GM10266 (cell line): ENCODE data around the gene SLAIN1.

Source experiments
- DNase-seq: peaks from one replicate; pipeline ENCODE4 v3.0.0; 2012; ENCODE audit errors: extremely low spot score
- TF ChIP-seq, protein P1 (sequence below): IDR thresholded peaks from 2 replicates; pipeline ENCODE4 v1.5.1; 2012; ENCODE audit warnings: mild to moderate bottlenecking, low read depth; ENCODE audit not compliant: control insufficient read depth, insufficient read depth; ENCODE audit errors: missing control alignments

The SLAIN1 gene

DNA sequence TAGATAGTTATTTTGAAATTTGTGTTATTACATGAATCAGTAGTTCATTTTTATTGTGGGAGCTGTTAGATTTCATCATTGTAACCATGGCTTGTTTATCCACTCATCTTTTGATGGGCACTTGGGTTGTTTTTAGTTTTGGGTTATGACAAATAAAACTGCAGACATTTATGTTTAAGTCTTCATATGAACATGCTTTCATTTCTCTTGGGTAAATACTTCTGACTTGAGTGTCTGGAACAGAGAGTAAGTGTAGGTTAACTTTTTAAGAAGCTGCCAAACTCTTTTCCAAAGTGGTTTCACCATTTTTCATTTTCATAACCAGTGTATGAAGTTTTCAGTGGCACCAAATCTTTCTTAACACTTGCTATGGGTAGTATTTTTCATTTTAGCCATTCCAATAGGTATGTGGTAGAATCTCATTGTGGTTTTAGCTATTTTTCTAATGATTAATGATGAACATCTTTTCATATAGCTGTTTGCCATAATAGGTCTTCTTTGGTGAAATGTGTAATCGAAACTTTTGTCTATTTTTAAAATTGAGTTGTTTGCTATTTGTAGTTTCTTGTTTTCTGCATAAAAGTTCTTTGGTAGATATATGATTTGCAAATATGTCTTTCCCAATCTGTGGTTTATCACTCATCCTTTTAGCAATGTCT lies 17.9 kb downstream of the SLAIN1 start:
- TF ChIP-seq, protein P1, sequence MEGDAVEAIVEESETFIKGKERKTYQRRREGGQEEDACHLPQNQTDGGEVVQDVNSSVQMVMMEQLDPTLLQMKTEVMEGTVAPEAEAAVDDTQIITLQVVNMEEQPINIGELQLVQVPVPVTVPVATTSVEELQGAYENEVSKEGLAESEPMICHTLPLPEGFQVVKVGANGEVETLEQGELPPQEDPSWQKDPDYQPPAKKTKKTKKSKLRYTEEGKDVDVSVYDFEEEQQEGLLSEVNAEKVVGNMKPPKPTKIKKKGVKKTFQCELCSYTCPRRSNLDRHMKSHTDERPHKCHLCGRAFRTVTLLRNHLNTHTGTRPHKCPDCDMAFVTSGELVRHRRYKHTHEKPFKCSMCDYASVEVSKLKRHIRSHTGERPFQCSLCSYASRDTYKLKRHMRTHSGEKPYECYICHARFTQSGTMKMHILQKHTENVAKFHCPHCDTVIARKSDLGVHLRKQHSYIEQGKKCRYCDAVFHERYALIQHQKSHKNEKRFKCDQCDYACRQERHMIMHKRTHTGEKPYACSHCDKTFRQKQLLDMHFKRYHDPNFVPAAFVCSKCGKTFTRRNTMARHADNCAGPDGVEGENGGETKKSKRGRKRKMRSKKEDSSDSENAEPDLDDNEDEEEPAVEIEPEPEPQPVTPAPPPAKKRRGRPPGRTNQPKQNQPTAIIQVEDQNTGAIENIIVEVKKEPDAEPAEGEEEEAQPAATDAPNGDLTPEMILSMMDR = no peak
- no peak for DNase-seq

- TF ChIP-seq, protein P1 = no peak
Observed at GRCh38 chr13:77716692-77717091, 19.2 kb downstream of the SLAIN1 start.

DNA sequence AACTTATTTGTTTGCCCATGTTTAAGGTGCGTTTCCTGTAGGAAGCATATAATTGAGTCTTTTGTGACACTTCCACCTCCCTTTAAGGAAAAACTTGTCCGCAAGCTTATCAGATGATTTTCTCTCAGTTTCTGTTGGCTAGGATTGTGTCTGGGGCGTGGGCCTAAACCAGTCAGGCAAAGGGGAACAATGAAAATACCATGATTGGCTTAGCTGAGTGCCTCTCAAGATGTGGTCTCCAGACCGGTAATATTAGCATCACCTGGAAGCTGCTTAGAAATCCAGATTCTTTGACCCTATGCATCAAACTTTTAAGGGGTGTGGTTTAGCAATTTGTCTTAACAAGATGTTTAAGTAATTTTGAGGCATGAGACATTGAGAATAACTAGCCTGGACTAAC lies 20.0 kb downstream of the SLAIN1 start:
- DNase-seq = no peak
- TF ChIP-seq, protein P1 = no peak

More at GRCh38 chr13:77716692-77717091, 19.2 kb downstream of the SLAIN1 start:
- DNase-seq = no peak

- DNase-seq = peak; percentile 25
- TF ChIP-seq, protein P1 = no peak
Observed at GRCh38 chr13:77719128-77719527, 21.6 kb downstream of the SLAIN1 start.

- TF ChIP-seq, protein P1 = no peak
- DNase-seq = no peak
Observed at GRCh38 chr13:77720988-77721387, 23.5 kb downstream of the SLAIN1 start.

DNA sequence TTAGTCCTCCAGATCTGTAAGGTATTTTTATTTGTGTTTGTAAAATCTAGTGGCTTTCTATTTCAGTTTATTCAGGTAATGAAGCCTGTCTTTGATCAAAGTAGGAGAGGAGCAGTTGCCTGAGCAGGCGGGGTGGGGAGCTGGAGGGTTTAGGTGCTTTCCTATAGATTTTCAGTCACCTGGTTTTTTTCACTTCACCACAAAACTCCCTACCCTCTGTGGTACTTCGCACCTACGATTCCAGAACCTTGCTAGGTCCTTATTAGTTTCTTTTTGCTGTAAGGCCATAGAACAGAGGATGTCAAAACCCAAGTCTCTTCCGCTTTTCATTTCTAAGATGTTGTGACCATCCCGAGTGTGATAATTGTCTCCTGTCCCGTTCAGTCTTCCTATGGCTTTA lies 26.6 kb downstream of the SLAIN1 start:
- DNase-seq = no peak
- TF ChIP-seq, protein P1 = no peak

DNA sequence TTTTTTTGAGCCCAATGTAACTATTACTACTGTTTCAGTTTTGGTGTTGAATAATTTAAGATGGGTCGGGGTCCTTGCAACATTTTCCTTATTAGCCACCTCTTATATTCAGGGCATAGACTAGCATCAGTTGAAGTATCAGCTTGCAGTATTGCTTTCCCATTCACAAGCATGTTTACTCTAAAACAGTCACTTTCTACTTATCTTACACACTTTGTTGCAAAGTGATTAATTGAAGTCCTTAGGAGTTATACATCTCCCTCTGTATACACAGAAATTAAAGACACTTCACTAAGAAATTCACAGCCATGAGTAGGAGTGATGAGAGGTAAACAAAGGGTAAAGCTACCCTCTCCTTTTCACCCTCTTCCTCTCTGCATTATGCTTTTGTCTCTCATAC lies 27.6 kb downstream of the SLAIN1 start:
- TF ChIP-seq, protein P1 = no peak
- DNase-seq = no peak
